Measurements from ENCODE around the gene REV3L.

The REV3L gene

GRCh38 chr6:111276335-111276734 is 206.7 kb downstream of the REV3L start:
- Histone ChIP-seq H3K4me3 (ENCODE audit: severe bottlenecking) (no peak overlapping the region), H3K9me3 (ENCODE audit: severe bottlenecking) (peaks cover 3% of the 10 kb centered on the region), H3K36me3 (ENCODE audit: low read depth) (peaks cover 61% of the 10 kb centered on the region), H3K4me1 (ENCODE audit: insufficient read depth, poor library complexity, severe bottlenecking) (no peaks in the 10 kb centered on the region), H3K27ac (ENCODE audit: poor library complexity, severe bottlenecking) (no peak overlapping the region), H3K27me3 (ENCODE audit: insufficient read depth, poor library complexity, severe bottlenecking) (no peaks in the 10 kb centered on the region)
- ATAC-seq (ENCODE audit: low read depth) (no peak), DNase-seq (ENCODE audit: low spot score) (no peak)
- TF ChIP-seq, protein P1, sequence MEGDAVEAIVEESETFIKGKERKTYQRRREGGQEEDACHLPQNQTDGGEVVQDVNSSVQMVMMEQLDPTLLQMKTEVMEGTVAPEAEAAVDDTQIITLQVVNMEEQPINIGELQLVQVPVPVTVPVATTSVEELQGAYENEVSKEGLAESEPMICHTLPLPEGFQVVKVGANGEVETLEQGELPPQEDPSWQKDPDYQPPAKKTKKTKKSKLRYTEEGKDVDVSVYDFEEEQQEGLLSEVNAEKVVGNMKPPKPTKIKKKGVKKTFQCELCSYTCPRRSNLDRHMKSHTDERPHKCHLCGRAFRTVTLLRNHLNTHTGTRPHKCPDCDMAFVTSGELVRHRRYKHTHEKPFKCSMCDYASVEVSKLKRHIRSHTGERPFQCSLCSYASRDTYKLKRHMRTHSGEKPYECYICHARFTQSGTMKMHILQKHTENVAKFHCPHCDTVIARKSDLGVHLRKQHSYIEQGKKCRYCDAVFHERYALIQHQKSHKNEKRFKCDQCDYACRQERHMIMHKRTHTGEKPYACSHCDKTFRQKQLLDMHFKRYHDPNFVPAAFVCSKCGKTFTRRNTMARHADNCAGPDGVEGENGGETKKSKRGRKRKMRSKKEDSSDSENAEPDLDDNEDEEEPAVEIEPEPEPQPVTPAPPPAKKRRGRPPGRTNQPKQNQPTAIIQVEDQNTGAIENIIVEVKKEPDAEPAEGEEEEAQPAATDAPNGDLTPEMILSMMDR (IDR thresholded peaks at IDR 0.05; ENCODE audit: poor library complexity, severe bottlenecking), result no peak

DNA sequence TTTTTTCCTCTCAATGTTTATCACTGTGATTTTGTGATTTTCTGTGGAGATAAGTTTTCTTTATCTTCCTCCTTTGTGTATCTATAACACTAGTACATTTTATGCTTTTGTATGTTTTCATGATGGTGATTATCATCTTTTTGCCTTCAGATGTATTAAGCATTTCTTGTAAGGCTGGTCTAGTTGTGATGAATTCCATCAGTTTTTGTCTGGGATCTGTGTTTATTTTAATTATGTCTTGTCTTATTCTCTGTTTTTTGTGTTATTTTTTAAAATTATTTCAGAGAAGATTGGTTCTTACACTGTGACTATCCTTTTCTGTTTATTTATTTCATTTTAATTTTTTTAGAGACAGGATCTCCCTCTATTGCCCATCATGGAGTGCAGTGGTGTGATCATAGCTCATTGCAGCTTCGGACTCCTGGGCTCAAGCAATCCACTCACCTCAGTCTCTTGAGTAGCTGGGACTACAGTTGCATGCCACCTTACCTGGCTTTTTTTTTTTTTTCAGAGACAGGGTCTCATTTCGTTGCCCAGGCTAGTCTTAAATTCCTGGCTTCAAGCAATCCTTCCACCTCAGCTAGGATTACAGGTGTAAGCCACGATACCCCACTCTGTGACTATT is 208.3 kb downstream of the REV3L start:
- H3K9me3 ChIP-seq (ENCODE audit: severe bottlenecking), result peaks cover 3% of the 10 kb centered on the region
- H3K4me3 ChIP-seq (ENCODE audit: severe bottlenecking), result no peak overlapping the region
- TF ChIP-seq, protein P1 (IDR thresholded peaks at IDR 0.05; ENCODE audit: poor library complexity, severe bottlenecking), result no peak
- peaks cover 57% of the 10 kb centered on the region for H3K36me3 ChIP-seq (ENCODE audit: low read depth)
- no peak overlapping the region for H3K27ac ChIP-seq (ENCODE audit: poor library complexity, severe bottlenecking)
- no peaks in the 10 kb centered on the region for H3K4me1 ChIP-seq (ENCODE audit: insufficient read depth, poor library complexity, severe bottlenecking)
- DNase-seq (ENCODE audit: low spot score) (no peak), ATAC-seq (ENCODE audit: low read depth) (no peak)
- H3K27me3 ChIP-seq (ENCODE audit: insufficient read depth, poor library complexity, severe bottlenecking), result no peaks in the 10 kb centered on the region

DNA sequence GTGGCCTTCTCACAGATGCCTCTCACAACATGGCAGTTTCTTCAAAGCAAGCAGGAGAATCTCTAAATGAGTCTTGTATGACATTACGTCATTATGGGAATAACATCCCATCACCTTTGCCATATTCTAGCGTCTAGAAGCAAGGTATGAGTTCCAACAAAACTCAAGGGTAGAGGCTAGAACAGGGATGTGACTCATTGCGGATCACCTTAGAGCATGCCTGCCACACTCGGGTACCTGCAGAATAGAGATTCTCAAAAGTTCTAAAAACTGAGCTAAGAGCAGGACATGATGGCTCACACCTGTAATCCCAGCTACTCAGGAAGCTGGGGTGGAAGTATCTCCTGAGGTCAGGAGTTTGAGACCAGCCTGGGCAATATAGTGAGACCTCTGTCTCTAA is 212.9 kb downstream of the REV3L start:
- peaks cover 58% of the 10 kb centered on the region for H3K36me3 ChIP-seq (ENCODE audit: low read depth)
- H3K27ac ChIP-seq (ENCODE audit: poor library complexity, severe bottlenecking), result no peak overlapping the region
- H3K9me3 ChIP-seq (ENCODE audit: severe bottlenecking), result peaks cover 2% of the 10 kb centered on the region
- no peaks in the 10 kb centered on the region for H3K4me1 ChIP-seq (ENCODE audit: insufficient read depth, poor library complexity, severe bottlenecking)
- H3K4me3 ChIP-seq (ENCODE audit: severe bottlenecking), result no peak overlapping the region
- TF ChIP-seq, protein P1 (IDR thresholded peaks at IDR 0.05; ENCODE audit: poor library complexity, severe bottlenecking), result no peak
- ATAC-seq (ENCODE audit: low read depth), result no peak
- no peak for DNase-seq (ENCODE audit: low spot score)
- no peaks in the 10 kb centered on the region for H3K27me3 ChIP-seq (ENCODE audit: insufficient read depth, poor library complexity, severe bottlenecking)

- Histone ChIP-seq H3K27ac (ENCODE audit: poor library complexity, severe bottlenecking) (no peak overlapping the region), H3K4me3 (ENCODE audit: severe bottlenecking) (no peak overlapping the region), H3K4me1 (ENCODE audit: insufficient read depth, poor library complexity, severe bottlenecking) (no peaks in the 10 kb centered on the region), H3K36me3 (ENCODE audit: low read depth) (peaks cover 58% of the 10 kb centered on the region), H3K9me3 (ENCODE audit: severe bottlenecking) (no peaks in the 10 kb centered on the region), H3K27me3 (ENCODE audit: insufficient read depth, poor library complexity, severe bottlenecking) (no peaks in the 10 kb centered on the region)
- no peak for DNase-seq (ENCODE audit: low spot score)
- TF ChIP-seq, protein P1 (IDR thresholded peaks at IDR 0.05; ENCODE audit: poor library complexity, severe bottlenecking), result no peak
- no peak for ATAC-seq (ENCODE audit: low read depth)
Observed at GRCh38 chr6:111269401-111269970, 213.5 kb downstream of the REV3L start.

- DNase-seq (ENCODE audit: low spot score) (no peak), ATAC-seq (ENCODE audit: low read depth) (no peak)
- H3K27ac ChIP-seq (ENCODE audit: poor library complexity, severe bottlenecking), result no peak overlapping the region
- peaks cover 9% of the 10 kb centered on the region for H3K4me1 ChIP-seq (ENCODE audit: insufficient read depth, poor library complexity, severe bottlenecking)
- TF ChIP-seq, protein P1 (IDR thresholded peaks at IDR 0.05; ENCODE audit: poor library complexity, severe bottlenecking), result no peak
- no peaks in the 10 kb centered on the region for H3K9me3 ChIP-seq (ENCODE audit: severe bottlenecking)
- peaks cover 62% of the 10 kb centered on the region for H3K36me3 ChIP-seq (ENCODE audit: low read depth)
- H3K4me3 ChIP-seq (ENCODE audit: severe bottlenecking), result no peak overlapping the region
- no peaks in the 10 kb centered on the region for H3K27me3 ChIP-seq (ENCODE audit: insufficient read depth, poor library complexity, severe bottlenecking)
Observed at GRCh38 chr6:111267764-111268333, 215.2 kb downstream of the REV3L start.

Data from RWPE2 (cell line).